IMR-90 (cell line): ENCODE data around the gene TCERG1L. TPM values are rescaled to one million over a fixed set of nuclear protein-coding genes. Genes with fewer than 3 reads are reported as not detected.

Source experiments
- ATAC-seq: fragments of 200-7000 bp; cut with Tn5 transposase; 2 replicates; pipeline ENCODE4 v1.9.1; 2020; ENCODE audit warnings: low read depth, mild to moderate bottlenecking, moderate library complexity
- BruUV-seq: library from RNA; stranded (reverse); fragments of 400-500 nt; replicated peaks from 2 replicates; lab custom pipeline; 2021; lab: Mats Ljungman, UMichigan
- CTCF ChIA-PET: fragments of 300-600 bp; formaldehyde crosslinking; extraction: SDS; loops from one replicate; lab custom pipeline; 2021; ENCODE audit warnings: antibody characterized with exemption; lab: Yijun Ruan, JAX
- POLR2A ChIA-PET: fragments of 300-600 bp; sonication (Branson Sonifier 250); formaldehyde crosslinking; loops from one replicate; lab custom pipeline; 2022; ENCODE audit warnings: antibody characterized with exemption; ENCODE audit not compliant: unreplicated experiment; lab: Charles Lee
- DNase-seq: peaks from one replicate; pipeline ENCODE4 v3.0.0; 2013
- H2AFZ ChIP-seq: replicated peaks from 2 replicates; pipeline ENCODE3; 2013; ENCODE audit warnings: low read length, mild to moderate bottlenecking; ENCODE audit not compliant: poor library complexity
- H2AK5ac ChIP-seq: 2 replicates; pipeline ENCODE4 v1.6.1; 2013; ENCODE audit warnings: low read depth, low read length, inconsistent platforms
- H2AK9ac ChIP-seq: replicated peaks from 2 replicates; pipeline ENCODE3; 2013; ENCODE audit warnings: mild to moderate bottlenecking, low read depth, low read length, moderate library complexity; ENCODE audit not compliant: poor library complexity
- H2BK120ac ChIP-seq: 2 replicates; pipeline ENCODE4 v1.6.1; 2013; ENCODE audit warnings: low read depth, low read length, inconsistent platforms
- H2BK15ac ChIP-seq: 3 replicates; pipeline ENCODE4 v1.6.1; 2013; ENCODE audit warnings: low read depth, low read length, inconsistent platforms
- H2BK20ac ChIP-seq: 2 replicates; pipeline ENCODE4 v1.6.1; 2013; ENCODE audit warnings: low read depth, mild to moderate bottlenecking, inconsistent platforms, low read length, moderate library complexity
- H2BK5ac ChIP-seq: 2 replicates; pipeline ENCODE4 v1.6.1; 2013; ENCODE audit warnings: mild to moderate bottlenecking, low read depth, low read length, inconsistent platforms; ENCODE audit not compliant: poor library complexity, severe bottlenecking
- H3K14ac ChIP-seq: replicated peaks from 2 replicates; pipeline ENCODE4 v1.6.1; 2013; ENCODE audit warnings: low read depth, low read length, inconsistent platforms
- H3K18ac ChIP-seq: 2 replicates; pipeline ENCODE4 v1.6.1; 2013; ENCODE audit warnings: low read depth, low read length, control low read depth
- H3K23ac ChIP-seq: 2 replicates; pipeline ENCODE4 v1.6.1; 2013; ENCODE audit warnings: low read depth, low read length, inconsistent platforms
- H3K27ac ChIP-seq: 2 replicates; pipeline ENCODE4 v1.5.1; 2013; ENCODE audit warnings: mild to moderate bottlenecking, control low read depth, low read length; ENCODE audit not compliant: insufficient read depth
- H3K27me3 ChIP-seq: 2 replicates; pipeline ENCODE4 v1.6.1; 2013; ENCODE audit warnings: low read length; ENCODE audit not compliant: control insufficient read depth, insufficient read depth
- H3K36me3 ChIP-seq: 2 replicates; pipeline ENCODE4 v1.6.1; 2013; ENCODE audit warnings: low read length, mixed read lengths; ENCODE audit not compliant: control insufficient read depth, insufficient read depth
- H3K4ac ChIP-seq: 2 replicates; pipeline ENCODE4 v1.6.1; 2013; ENCODE audit warnings: low read depth, low read length, inconsistent platforms
- H3K4me1 ChIP-seq: 2 replicates; pipeline ENCODE4 v1.6.1; 2013; ENCODE audit warnings: low read length, mixed read lengths; ENCODE audit not compliant: control insufficient read depth, insufficient read depth
- H3K4me2 ChIP-seq: 2 replicates; pipeline ENCODE4 v1.6.1; 2013; ENCODE audit warnings: low read depth, mild to moderate bottlenecking, control low read depth, low read length, moderate library complexity
- H3K4me3 ChIP-seq: 2 replicates; pipeline ENCODE4 v1.5.1; 2013; ENCODE audit warnings: low read depth, mild to moderate bottlenecking, control low read depth, low read length, moderate library complexity; ENCODE audit not compliant: insufficient read depth
- H3K56ac ChIP-seq: 2 replicates; pipeline ENCODE4 v1.6.1; 2013; ENCODE audit warnings: low read length, inconsistent platforms; ENCODE audit not compliant: insufficient read depth; ENCODE audit errors: extremely low read depth
- H3K79me1 ChIP-seq, 2 experiments: 2 replicates each; pipeline ENCODE4 v1.6.1; 2013; ENCODE audit warnings: low read length in 2 of 2, inconsistent platforms in 1 of 2, low read depth in 1 of 2
- H3K9ac ChIP-seq: 2 replicates; pipeline ENCODE4 v1.6.1; 2013; ENCODE audit warnings: low read depth, low read length, control low read depth
- H3K9me1 ChIP-seq: 2 replicates; pipeline ENCODE4 v1.6.1; 2013; ENCODE audit warnings: low read length, inconsistent platforms; ENCODE audit not compliant: insufficient read depth
- H3K9me3 ChIP-seq: 2 replicates; pipeline ENCODE4 v1.6.1; 2013; ENCODE audit warnings: low read length; ENCODE audit not compliant: control insufficient read depth, insufficient read depth
- H4K20me1 ChIP-seq: 2 replicates; pipeline ENCODE4 v1.6.1; 2013; ENCODE audit warnings: low read length, inconsistent platforms; ENCODE audit not compliant: insufficient read depth
- H4K5ac ChIP-seq: 2 replicates; pipeline ENCODE4 v1.6.1; 2013; ENCODE audit warnings: mild to moderate bottlenecking, low read depth, low read length, control low read depth
- H4K8ac ChIP-seq, 2 experiments: 2 replicates each; pipeline ENCODE4 v1.6.1; 2013; ENCODE audit warnings: low read depth in 2 of 2, low read length in 2 of 2, control low read depth in 1 of 2, inconsistent platforms in 1 of 2
- H4K91ac ChIP-seq: 2 replicates; pipeline ENCODE4 v1.6.1; 2013; ENCODE audit warnings: low read depth, low read length, inconsistent platforms; ENCODE audit not compliant: insufficient read depth
- CHD1 ChIP-seq: IDR thresholded peaks from 2 replicates; pipeline ENCODE4 v1.6.1; 2012; ENCODE audit warnings: low read depth, low read length, improper control_type of control experiment
- FOS ChIP-seq: fragments of 150-350 bp; IDR thresholded peaks from 2 replicates; pipeline ENCODE4 v1.6.1; 2016; ENCODE audit warnings: low read depth, low read length
- MAFK ChIP-seq: IDR thresholded peaks from 2 replicates; pipeline ENCODE4 v1.6.1; 2012; ENCODE audit warnings: low read depth, low read length, improper control_type of control experiment
- MAZ ChIP-seq: IDR thresholded peaks from 2 replicates; pipeline ENCODE4 v1.6.1; 2012; ENCODE audit warnings: low read depth, mild to moderate bottlenecking, low read length, improper control_type of control experiment, moderate library complexity, borderline replicate concordance
- MXI1 ChIP-seq: IDR thresholded peaks from 2 replicates; pipeline ENCODE4 v1.6.1; 2012; ENCODE audit warnings: low read depth, mild to moderate bottlenecking, low read length, moderate library complexity, borderline replicate concordance
- NFE2L2 ChIP-seq: fragments of 150-350 bp; IDR thresholded peaks from 2 replicates; pipeline ENCODE4 v1.6.1; 2016; ENCODE audit warnings: low read depth, mild to moderate bottlenecking, low read length
- POLR2A ChIP-seq: IDR thresholded peaks from 2 replicates; pipeline ENCODE4 v1.6.1; 2012; ENCODE audit warnings: mild to moderate bottlenecking, low read depth, low read length
- RAD21 ChIP-seq: IDR thresholded peaks from 2 replicates; pipeline ENCODE4 v1.6.1; 2012; ENCODE audit warnings: low read length, improper control_type of control experiment
- WGBS, 2 experiments: methylation state at CpG; one replicate each; pipeline versions ENCODE4 v1.1.5 to v1.1.7; 2013; ENCODE audit warnings: missing lambda C conversion rate in 2 of 2; ENCODE audit not compliant: insufficient read length in 1 of 2; ENCODE audit errors: extremely low coverage in 2 of 2; 5-methylcytosine and 5-hydroxymethylcytosine counted together
- dilution Hi-C: fragments of 300-500 bp; cut with HindIII; formaldehyde crosslinking; loops from one replicate; pipeline ENCODE4 v1.14.3; 2018; ENCODE audit warnings: low sequenced_read_pairs; ENCODE audit not compliant: unreplicated experiment
- in situ Hi-C: fragments of 300-500 bp; cut with MboI; formaldehyde crosslinking; loops from 3 replicates; pipeline ENCODE4 v1.14.3; 2019; ENCODE audit warnings: low sequenced_read_pairs, inconsistent platforms, mixed read lengths
- intact Hi-C: fragments of 100-400 bp; cut with micrococcal nuclease; formaldehyde crosslinking; loops from 2 replicates; pipeline ENCODE4 v1.10.0; 2022
- polyA plus RNA-seq, 3 experiments: library from polyadenylated mRNA; depleted of rRNA; stranded (reverse); fragments of >200 nt; gene quantifications; 2 replicates each; pipeline ENCODE4 v1.2.3, GENCODE V29; 2012; ENCODE audit warnings: low replicate concordance in 1 of 3
- total RNA-seq: library from RNA; depleted of rRNA; stranded (reverse); fragments of >200 nt; gene quantifications from 2 replicates; pipeline ENCODE4 v1.2.3, GENCODE V29; 2012
- TF ChIP-seq, protein P1 (sequence below): fragments of 150-350 bp; IDR thresholded peaks from 2 replicates; pipeline ENCODE4 v1.6.1; 2017; ENCODE audit warnings: mild to moderate bottlenecking, antibody characterized with exemption, low read length, low read depth
- TF ChIP-seq, protein P2 (sequence below): conservative IDR thresholded peaks from 2 replicates; pipeline ENCODE4 v1.5.1; 2012; ENCODE audit warnings: mild to moderate bottlenecking, low read depth, low read length, improper control_type of control experiment
- TF ChIP-seq, protein P3 (sequence below): fragments of 150-350 bp; IDR thresholded peaks from 2 replicates; pipeline ENCODE4 v1.6.1; 2016; ENCODE audit warnings: low read depth, mild to moderate bottlenecking, low read length, moderate library complexity, borderline replicate concordance

TCERG1L gene
- total and polyA plus RNA-seq, 2 of the 4 experiments (the other 2 are of a cell fraction): not detected

DNA sequence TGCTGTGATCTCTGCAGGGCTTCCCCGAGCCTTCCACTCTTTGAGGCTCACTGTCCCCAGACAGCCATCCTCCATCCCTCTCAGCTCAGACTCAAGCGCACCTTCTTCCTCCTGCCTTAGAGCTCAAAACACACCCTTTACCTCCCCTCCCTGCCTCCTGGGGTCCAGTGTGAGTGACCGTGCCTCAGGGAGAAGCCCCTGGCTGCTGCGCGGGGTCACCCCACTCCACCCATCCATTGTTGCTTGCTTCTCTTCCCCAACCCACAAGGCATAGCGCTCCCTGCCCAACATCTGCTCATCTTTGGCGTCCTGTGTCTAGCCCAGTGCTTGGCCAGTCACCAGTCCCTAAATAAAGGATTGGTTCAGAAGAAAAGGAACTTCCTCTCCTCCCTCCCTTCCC is 170.3 kb downstream of the TCERG1L start:
- Histone ChIP-seq H3K4me2 (no peak overlapping the region), H3K56ac (no peak overlapping the region), H3K4me3 (no peak overlapping the region), H3K36me3 (no peaks in the 10 kb centered on the region), H3K27me3 (no peaks in the 10 kb centered on the region), H3K23ac (no peak overlapping the region), H4K5ac (no peak overlapping the region), H3K9me3 (peaks cover 44% of the 10 kb centered on the region), H3K14ac (no peak overlapping the region), H2BK20ac (no peak overlapping the region), H2BK5ac (no peak overlapping the region), H3K27ac (no peak overlapping the region), H3K79me1 (no peaks in the 10 kb centered on the region), H3K9ac (no peak overlapping the region), H3K4me1 (no peaks in the 10 kb centered on the region), H2BK120ac (no peak overlapping the region), H4K20me1 (no peaks in the 10 kb centered on the region), H3K9me1 (no peaks in the 10 kb centered on the region), H2AK9ac (no peak overlapping the region), H3K4ac (no peak overlapping the region), H4K8ac (no peak overlapping the region), H2BK15ac (no peak overlapping the region), H2AFZ (no peak overlapping the region), H3K18ac (no peak overlapping the region), H2AK5ac (no peak overlapping the region), H4K91ac (no peak overlapping the region)
- WGBS, 2 experiments: 87% methylated on average over 3 of the region's 7 CpGs; no CpG with 5 or more reads in 1 of the 2 experiments
- BruUV-seq: no TSS peak
- DNase-seq (no peak), ATAC-seq (no peak)
- in situ Hi-C loops: no loop called here
- POLR2A ChIA-PET: no interaction called here
- dilution Hi-C loops: no loop called here
- TF ChIP-seq FOS (no peak), CHD1 (no peak), RAD21 (no peak), MAZ (no peak), NFE2L2 (no peak), POLR2A (no peak), MAFK (no peak), MXI1 (no peak)
- TF ChIP-seq, protein P1, sequence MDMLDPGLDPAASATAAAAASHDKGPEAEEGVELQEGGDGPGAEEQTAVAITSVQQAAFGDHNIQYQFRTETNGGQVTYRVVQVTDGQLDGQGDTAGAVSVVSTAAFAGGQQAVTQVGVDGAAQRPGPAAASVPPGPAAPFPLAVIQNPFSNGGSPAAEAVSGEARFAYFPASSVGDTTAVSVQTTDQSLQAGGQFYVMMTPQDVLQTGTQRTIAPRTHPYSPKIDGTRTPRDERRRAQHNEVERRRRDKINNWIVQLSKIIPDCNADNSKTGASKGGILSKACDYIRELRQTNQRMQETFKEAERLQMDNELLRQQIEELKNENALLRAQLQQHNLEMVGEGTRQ: no peak
- TF ChIP-seq, protein P2, sequence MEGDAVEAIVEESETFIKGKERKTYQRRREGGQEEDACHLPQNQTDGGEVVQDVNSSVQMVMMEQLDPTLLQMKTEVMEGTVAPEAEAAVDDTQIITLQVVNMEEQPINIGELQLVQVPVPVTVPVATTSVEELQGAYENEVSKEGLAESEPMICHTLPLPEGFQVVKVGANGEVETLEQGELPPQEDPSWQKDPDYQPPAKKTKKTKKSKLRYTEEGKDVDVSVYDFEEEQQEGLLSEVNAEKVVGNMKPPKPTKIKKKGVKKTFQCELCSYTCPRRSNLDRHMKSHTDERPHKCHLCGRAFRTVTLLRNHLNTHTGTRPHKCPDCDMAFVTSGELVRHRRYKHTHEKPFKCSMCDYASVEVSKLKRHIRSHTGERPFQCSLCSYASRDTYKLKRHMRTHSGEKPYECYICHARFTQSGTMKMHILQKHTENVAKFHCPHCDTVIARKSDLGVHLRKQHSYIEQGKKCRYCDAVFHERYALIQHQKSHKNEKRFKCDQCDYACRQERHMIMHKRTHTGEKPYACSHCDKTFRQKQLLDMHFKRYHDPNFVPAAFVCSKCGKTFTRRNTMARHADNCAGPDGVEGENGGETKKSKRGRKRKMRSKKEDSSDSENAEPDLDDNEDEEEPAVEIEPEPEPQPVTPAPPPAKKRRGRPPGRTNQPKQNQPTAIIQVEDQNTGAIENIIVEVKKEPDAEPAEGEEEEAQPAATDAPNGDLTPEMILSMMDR: no peak
- TF ChIP-seq, protein P3, sequence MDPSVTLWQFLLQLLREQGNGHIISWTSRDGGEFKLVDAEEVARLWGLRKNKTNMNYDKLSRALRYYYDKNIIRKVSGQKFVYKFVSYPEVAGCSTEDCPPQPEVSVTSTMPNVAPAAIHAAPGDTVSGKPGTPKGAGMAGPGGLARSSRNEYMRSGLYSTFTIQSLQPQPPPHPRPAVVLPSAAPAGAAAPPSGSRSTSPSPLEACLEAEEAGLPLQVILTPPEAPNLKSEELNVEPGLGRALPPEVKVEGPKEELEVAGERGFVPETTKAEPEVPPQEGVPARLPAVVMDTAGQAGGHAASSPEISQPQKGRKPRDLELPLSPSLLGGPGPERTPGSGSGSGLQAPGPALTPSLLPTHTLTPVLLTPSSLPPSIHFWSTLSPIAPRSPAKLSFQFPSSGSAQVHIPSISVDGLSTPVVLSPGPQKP: no peak
- CTCF ChIA-PET: no interaction called here
- intact Hi-C loops: no loop called here
